PC-9 (cell line): ENCODE data around the gene STYXL1. TPM values are rescaled to one million over a fixed set of nuclear protein-coding genes. Genes with fewer than 3 reads are reported as not detected.
"Not testable (repeated sequence)": the region's sequence is repeated elsewhere in the genome, so short reads cannot be mapped to it uniquely, and the experiment has no call there.

Source experiments
- BruUV-seq: library from RNA; stranded (reverse); fragments of 400-500 nt; replicated peaks from 2 replicates; lab custom pipeline; 2021; lab: Mats Ljungman, UMichigan
- CTCF ChIA-PET: fragments of 300-600 bp; sonication (Branson Sonifier 250); formaldehyde crosslinking; loops from one replicate; lab custom pipeline; 2022; ENCODE audit warnings: antibody characterized with exemption; lab: Charles Lee
- POLR2A ChIA-PET: fragments of 300-600 bp; sonication (Branson Sonifier 250); formaldehyde crosslinking; loops from one replicate; lab custom pipeline; 2022; ENCODE audit warnings: antibody characterized with exemption; ENCODE audit not compliant: unreplicated experiment; lab: Charles Lee
- DNase-seq, 2 experiments: peaks; one replicate each; pipeline versions ENCODE4 v3.0.0 to v3.0.0-alpha.2; 2015 to 2022; ENCODE audit warnings: mixed read lengths in 1 of 2
- H2AFZ ChIP-seq: fragments of 200-600 bp; sonication (generic); 2 replicates; pipeline ENCODE4 v1.8.1; 2017; ENCODE audit warnings: antibody characterized with exemption
- H3F3A ChIP-seq: fragments of 200-600 bp; sonication (generic); 2 replicates; pipeline ENCODE4 v1.8.1; 2017; ENCODE audit warnings: antibody characterized with exemption, mild to moderate bottlenecking, low read depth; ENCODE audit not compliant: insufficient read depth
- H3K27ac ChIP-seq: fragments of 200-600 bp; sonication (generic); 2 replicates; pipeline ENCODE4 v1.6.1; 2016; ENCODE audit warnings: mixed run types
- H3K27me3 ChIP-seq: fragments of 200-600 bp; sonication (generic); 2 replicates; pipeline ENCODE4 v1.6.1; 2016; ENCODE audit warnings: low read depth, mixed run types; ENCODE audit not compliant: insufficient read depth
- H3K36me3 ChIP-seq: fragments of 200-600 bp; sonication (generic); 2 replicates; pipeline ENCODE4 v1.6.1; 2016; ENCODE audit warnings: low read depth, mixed run types
- H3K4me1 ChIP-seq: fragments of 200-600 bp; sonication (generic); replicated peaks from 2 replicates; pipeline ENCODE4 v1.6.1; 2016; ENCODE audit warnings: mixed run types; ENCODE audit not compliant: insufficient read depth
- H3K4me2 ChIP-seq: fragments of 200-600 bp; sonication (generic); 2 replicates; pipeline ENCODE4 v1.6.1; 2017; ENCODE audit warnings: mixed run types
- H3K4me3 ChIP-seq: fragments of 200-600 bp; sonication (generic); 2 replicates; pipeline ENCODE4 v1.6.1; 2016; ENCODE audit warnings: mixed run types
- H3K79me2 ChIP-seq: fragments of 200-600 bp; sonication (generic); 2 replicates; pipeline ENCODE4 v1.6.1; 2017; ENCODE audit warnings: low read depth, mixed run types
- H3K9me2 ChIP-seq: fragments of 200-600 bp; sonication (generic); 2 replicates; pipeline ENCODE4 v1.8.1; 2017; ENCODE audit warnings: mild to moderate bottlenecking; ENCODE audit not compliant: insufficient read depth
- H3K9me3 ChIP-seq: fragments of 200-600 bp; sonication (generic); 2 replicates; pipeline ENCODE4 v1.8.1; 2016; ENCODE audit warnings: low read depth; ENCODE audit not compliant: insufficient read depth
- H4K20me1 ChIP-seq: fragments of 200-600 bp; sonication (generic); 2 replicates; pipeline ENCODE4 v1.8.1; 2017; ENCODE audit not compliant: insufficient read depth
- CTCF ChIP-seq: fragments of 200-600 bp; sonication (generic); conservative IDR thresholded peaks from 2 replicates; pipeline ENCODE4 v1.6.1; 2017; ENCODE audit warnings: mixed run types, antibody characterized with exemption, mild to moderate bottlenecking, moderate library complexity
- EZH2 ChIP-seq: fragments of 200-600 bp; sonication (generic); IDR thresholded peaks from 2 replicates; pipeline ENCODE4 v1.8.0; 2017; ENCODE audit warnings: antibody characterized with exemption, low read depth
- intact Hi-C: fragments of 100-400 bp; cut with micrococcal nuclease; formaldehyde crosslinking; loops from one replicate; pipeline ENCODE4 v1.10.0; 2022; ENCODE audit not compliant: unreplicated experiment
- total RNA-seq: library from RNA; stranded (reverse); gene quantifications from 2 replicates; pipeline ENCODE4 v1.2.3, GENCODE V29; 2021

STYXL1 gene
- total RNA-seq, 1 experiment from 2014 or later, result 77.7 TPM

DNA sequence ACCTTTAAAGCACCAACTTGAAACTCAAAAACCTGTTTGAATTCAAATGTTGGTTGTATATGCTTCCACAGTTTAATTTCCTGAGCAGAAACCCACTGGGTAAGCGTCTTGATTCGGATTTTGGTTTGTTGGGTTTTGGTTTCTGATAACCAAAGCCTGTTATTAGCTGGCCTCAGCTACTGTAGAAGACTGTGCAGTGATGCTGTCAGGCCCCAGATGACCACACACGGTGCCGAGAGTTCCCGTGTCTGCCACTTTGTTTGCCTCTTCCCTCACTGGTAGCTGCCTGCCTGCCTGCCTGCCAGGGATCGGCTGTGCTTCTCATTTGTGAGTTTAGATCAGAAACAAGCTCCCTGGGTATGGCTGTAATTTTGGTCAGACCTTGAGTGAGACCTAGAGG, 5.7 kb upstream of the STYXL1 start:
- DNase-seq, result no peak
- peaks cover 80% of the 10 kb centered on the region for H3K79me2 ChIP-seq
- H3K27me3 ChIP-seq, result no peaks in the 10 kb centered on the region
- peak overlapping the region; percentile 8; the same call in 1 of the 2 replicates for H3K4me2 ChIP-seq
- H3F3A ChIP-seq, result peaks cover 60% of the 10 kb centered on the region
- peaks cover 35% of the 10 kb centered on the region for H3K4me1 ChIP-seq
- BruUV-seq, result no TSS peak
- H3K27ac ChIP-seq, result peak overlapping the region; percentile 5; the same call in 1 of the 2 replicates
- H3K4me3 ChIP-seq, result no peak overlapping the region
- H4K20me1 ChIP-seq, result peaks cover 48% of the 10 kb centered on the region
- intact Hi-C loops, result no loop called here
- no peak overlapping the region for H2AFZ ChIP-seq
- no peak for TF ChIP-seq EZH2
- no peak for TF ChIP-seq CTCF
- CTCF ChIA-PET, result interaction anchor here (1.2 kb wide), 1 partner anchor 16 kb away, joined by 3 read pairs; no protein-coding TSS in a partner anchor
- POLR2A ChIA-PET, result interaction anchor here (0.7 to 0.8 kb wide), 2 partner anchors 69 to 1255 kb away, joined by 5 to 6 read pairs; no protein-coding TSS in a partner anchor
- H3K36me3 ChIP-seq, result peaks cover 30% of the 10 kb centered on the region
- H3K9me2 ChIP-seq, result no peaks in the 10 kb centered on the region
- H3K9me3 ChIP-seq, result no peaks in the 10 kb centered on the region

- BruUV-seq, POLR2A ChIA-PET, H3K27me3 ChIP-seq, CTCF ChIA-PET, H3K9me3 ChIP-seq, H3K4me3 ChIP-seq, intact Hi-C loops, H2AFZ ChIP-seq, DNase-seq, H3K9me2 ChIP-seq, H3K4me2 ChIP-seq: not testable (repeated sequence)
- Histone ChIP-seq H4K20me1 (peaks cover 48% of the 10 kb centered on the region), H3F3A (peaks cover 63% of the 10 kb centered on the region), H3K4me1 (peaks cover 35% of the 10 kb centered on the region), H3K36me3 (peaks cover 23% of the 10 kb centered on the region), H3K79me2 (peaks cover 85% of the 10 kb centered on the region), H3K27ac (0 out of 2 replicates have a peak overlapping the region, but pooled peaks have one; percentile 5)
Observed at GRCh38 chr7:76052681-76053080, 4.9 kb upstream of the STYXL1 start.

GRCh38 chr7:76051840-76052239, 4.0 kb upstream of the STYXL1 start:
- DNase-seq, result no peak
- H3K4me1 ChIP-seq, result peaks cover 35% of the 10 kb centered on the region
- no peak overlapping the region for H3K27ac ChIP-seq
- ChIA-PET POLR2A (no interaction called here), CTCF (no interaction called here)
- H3K4me3 ChIP-seq, result no peak overlapping the region
- H3K36me3 ChIP-seq, result peaks cover 15% of the 10 kb centered on the region; the same call in 1 of the 2 replicates
- H3K9me3 ChIP-seq, result no peaks in the 10 kb centered on the region
- peaks cover 63% of the 10 kb centered on the region for H3F3A ChIP-seq
- H4K20me1 ChIP-seq, result peaks cover 44% of the 10 kb centered on the region
- no peaks in the 10 kb centered on the region for H3K9me2 ChIP-seq
- peaks cover 88% of the 10 kb centered on the region for H3K79me2 ChIP-seq
- intact Hi-C loops, result no loop called here
- no TSS peak for BruUV-seq
- no peak overlapping the region for H3K4me2 ChIP-seq
- TF ChIP-seq CTCF (no peak), EZH2 (no peak)
- no peaks in the 10 kb centered on the region for H3K27me3 ChIP-seq
- no peak overlapping the region for H2AFZ ChIP-seq

DNA sequence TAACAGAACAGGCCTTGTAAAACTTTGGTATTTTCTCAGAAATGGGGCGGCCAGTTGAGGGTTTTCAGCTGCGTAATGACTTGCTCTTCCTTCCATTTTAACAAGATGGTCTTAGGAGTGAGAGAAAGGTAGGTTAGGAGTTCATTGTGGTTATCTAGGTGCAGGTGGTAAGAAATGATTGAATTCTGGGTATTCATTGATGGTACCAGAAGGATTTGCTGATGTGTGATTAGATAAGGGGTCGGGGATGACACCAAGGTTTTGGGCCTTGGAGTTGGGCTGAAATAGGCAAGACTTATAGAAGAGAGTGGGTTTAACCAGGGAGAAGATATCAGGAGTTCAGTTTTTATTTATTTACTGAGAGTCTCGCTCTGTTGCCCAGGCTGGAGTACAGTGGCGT, 2.7 kb upstream of the STYXL1 start:
- no peaks in the 10 kb centered on the region for H3K9me2 ChIP-seq
- H3K4me2 ChIP-seq, result no peak overlapping the region
- H3K79me2 ChIP-seq, result peaks cover 88% of the 10 kb centered on the region
- no TSS peak for BruUV-seq
- POLR2A ChIA-PET, result no interaction called here
- H4K20me1 ChIP-seq, result peaks cover 33% of the 10 kb centered on the region
- 0 out of 2 replicates have a peak, but pooled peaks cover 6% of the 10 kb centered on the region for H3K36me3 ChIP-seq
- H3K9me3 ChIP-seq, result no peaks in the 10 kb centered on the region
- no peak for DNase-seq
- H3K4me1 ChIP-seq, result peaks cover 35% of the 10 kb centered on the region
- TF ChIP-seq EZH2, result no peak
- TF ChIP-seq CTCF, result no peak
- H2AFZ ChIP-seq, result no peak overlapping the region
- no peak overlapping the region for H3K4me3 ChIP-seq
- H3F3A ChIP-seq, result peaks cover 55% of the 10 kb centered on the region
- intact Hi-C loops, result no loop called here
- no peaks in the 10 kb centered on the region for H3K27me3 ChIP-seq
- H3K27ac ChIP-seq, result no peak overlapping the region
- CTCF ChIA-PET, result no interaction called here
